Measurements from ENCODE around the gene RBMS2.
A peak's percentile ranks its signal among the peaks of the same experiment; 100 is the strongest.

Gene RBMS2

GRCh38 chr12:56568146-56568545, 46.5 kb downstream of the RBMS2 start:
- Histone ChIP-seq H3K23ac (ENCODE audit: low read length in 2 of 2) (no peak overlapping the region), H3K36me3 (ENCODE audit: control insufficient read depth in 1 of 2, insufficient read depth in 2 of 2, low read depth in 1 of 2, low read length in 2 of 2) (peaks cover 23 to 35% of the 10 kb centered on the region in 2 experiments), H3K4me1 (ENCODE audit: control insufficient read depth, insufficient read depth, low read depth, low read length) (peaks cover 5% of the 10 kb centered on the region), H3K27ac (ENCODE audit: low read length, poor library complexity, severe bottlenecking) (no peak overlapping the region), H2BK120ac (ENCODE audit: low read depth, low read length) (no peak overlapping the region), H3K4me3 (ENCODE audit: insufficient read depth in 1 of 2, low read depth in 1 of 2, low read length in 2 of 2) (no peak overlapping the region), H3K14ac (ENCODE audit: low read length in 2 of 2) (no peak overlapping the region), H3K9me3 (ENCODE audit: control insufficient read depth, low read length) (no peaks in the 10 kb centered on the region), H2BK15ac (ENCODE audit: low read depth, poor library complexity, severe bottlenecking) (no peak overlapping the region), H2BK5ac (ENCODE audit: low read depth, low read length, poor library complexity, severe bottlenecking) (no peak overlapping the region), H4K91ac (ENCODE audit: low read length) (no peak overlapping the region), H3K4me2 (ENCODE audit: low read length, poor library complexity, severe bottlenecking) (no peak overlapping the region), H2BK12ac (ENCODE audit: low read length in 2 of 2) (no peak overlapping the region), H2AK5ac (ENCODE audit: low read length, severe bottlenecking) (no peak overlapping the region), H3K79me1 (replicated peaks; ENCODE audit: low read length, poor library complexity, severe bottlenecking) (peaks cover 20% of the 10 kb centered on the region), H3K27me3 (ENCODE audit: control insufficient read depth in 1 of 2, insufficient read depth in 1 of 2, low read length in 2 of 2) (no peaks in the 10 kb centered on the region), H3K4ac (ENCODE audit: low read depth in 1 of 2, low read length in 2 of 2) (no peak overlapping the region), H2AFZ (ENCODE audit: low read depth, low read length) (no peak overlapping the region), H4K8ac (ENCODE audit: low read length) (no peak overlapping the region), H3K9ac (ENCODE audit: low read length) (no peak overlapping the region), H3K18ac (ENCODE audit: low read depth in 1 of 2, low read length in 2 of 2) (no peak overlapping the region)
- 100% methylated on average over 1 of the region's 1 CpG for WGBS
- DNase-seq: no peak

GRCh38 chr12:56571121-56571520, 49.5 kb downstream of the RBMS2 start:
- Histone ChIP-seq H3K23ac (ENCODE audit: low read length in 2 of 2) (no peak overlapping the region), H2AK5ac (ENCODE audit: low read length, severe bottlenecking) (no peak overlapping the region), H3K9ac (ENCODE audit: low read length) (peak overlapping the region; percentile 18), H4K91ac (ENCODE audit: low read length) (no peak overlapping the region), H3K14ac (ENCODE audit: low read length in 2 of 2) (no peak overlapping the region), H2AFZ (ENCODE audit: low read depth, low read length) (no peak overlapping the region), H2BK15ac (ENCODE audit: low read depth, poor library complexity, severe bottlenecking) (no peak overlapping the region), H3K4me1 (ENCODE audit: control insufficient read depth, insufficient read depth, low read depth, low read length) (no peaks in the 10 kb centered on the region), H3K4me3 (ENCODE audit: insufficient read depth in 1 of 2, low read depth in 1 of 2, low read length in 2 of 2) (no peak overlapping the region), H3K4me2 (ENCODE audit: low read length, poor library complexity, severe bottlenecking) (no peak overlapping the region), H3K36me3 (ENCODE audit: control insufficient read depth in 1 of 2, insufficient read depth in 2 of 2, low read depth in 1 of 2, low read length in 2 of 2) (peaks cover 27 to 33% of the 10 kb centered on the region in 2 experiments), H2BK120ac (ENCODE audit: low read depth, low read length) (no peak overlapping the region), H4K8ac (ENCODE audit: low read length) (no peak overlapping the region), H3K27me3 (ENCODE audit: control insufficient read depth in 1 of 2, insufficient read depth in 1 of 2, low read length in 2 of 2) (no peaks in the 10 kb centered on the region), H2BK5ac (ENCODE audit: low read depth, low read length, poor library complexity, severe bottlenecking) (peak overlapping the region; percentile 14), H3K27ac (ENCODE audit: low read length, poor library complexity, severe bottlenecking) (no peak overlapping the region), H3K4ac (ENCODE audit: low read depth in 1 of 2, low read length in 2 of 2) (peak overlapping the region in 1 of 2 experiments; percentile 49), H3K79me1 (replicated peaks; ENCODE audit: low read length, poor library complexity, severe bottlenecking) (peaks cover 14% of the 10 kb centered on the region), H2BK12ac (ENCODE audit: low read length in 2 of 2) (no peak overlapping the region), H3K18ac (ENCODE audit: low read depth in 1 of 2, low read length in 2 of 2) (no peak overlapping the region), H3K9me3 (ENCODE audit: control insufficient read depth, low read length) (no peaks in the 10 kb centered on the region)
- no peak for DNase-seq
- WGBS: 45% methylated on average over 2 of the region's 4 CpGs

- no peak overlapping the region for H3K4me2 ChIP-seq (ENCODE audit: low read length, poor library complexity, severe bottlenecking)
- DNase-seq: no peak
- H3K14ac ChIP-seq (ENCODE audit: low read length in 2 of 2): no peak overlapping the region
- WGBS: no CpG with 5 or more reads among the region's 1 CpG
- no peak overlapping the region for H4K8ac ChIP-seq (ENCODE audit: low read length)
- no peak overlapping the region for H2BK15ac ChIP-seq (ENCODE audit: low read depth, poor library complexity, severe bottlenecking)
- no peaks in the 10 kb centered on the region for H3K9me3 ChIP-seq (ENCODE audit: control insufficient read depth, low read length)
- H4K91ac ChIP-seq (ENCODE audit: low read length): no peak overlapping the region
- no peak overlapping the region for H2BK12ac ChIP-seq (ENCODE audit: low read length in 2 of 2)
- H3K23ac ChIP-seq (ENCODE audit: low read length in 2 of 2): no peak overlapping the region
- H3K27ac ChIP-seq (ENCODE audit: low read length, poor library complexity, severe bottlenecking): no peak overlapping the region
- H3K4me3 ChIP-seq (ENCODE audit: insufficient read depth in 1 of 2, low read depth in 1 of 2, low read length in 2 of 2): no peak overlapping the region
- no peak overlapping the region for H3K4ac ChIP-seq (ENCODE audit: low read depth in 1 of 2, low read length in 2 of 2)
- no peak overlapping the region for H2AFZ ChIP-seq (ENCODE audit: low read depth, low read length)
- H3K18ac ChIP-seq (ENCODE audit: low read depth in 1 of 2, low read length in 2 of 2): no peak overlapping the region
- peaks cover 16% of the 10 kb centered on the region for H3K79me1 ChIP-seq (replicated peaks; ENCODE audit: low read length, poor library complexity, severe bottlenecking)
- H2BK120ac ChIP-seq (ENCODE audit: low read depth, low read length): no peak overlapping the region
- no peaks in the 10 kb centered on the region for H3K4me1 ChIP-seq (ENCODE audit: control insufficient read depth, insufficient read depth, low read depth, low read length)
- no peak overlapping the region for H2AK5ac ChIP-seq (ENCODE audit: low read length, severe bottlenecking)
- no peak overlapping the region for H3K9ac ChIP-seq (ENCODE audit: low read length)
- H3K36me3 ChIP-seq (ENCODE audit: control insufficient read depth in 1 of 2, insufficient read depth in 2 of 2, low read depth in 1 of 2, low read length in 2 of 2): peaks cover 27 to 34% of the 10 kb centered on the region in 2 experiments
- H3K27me3 ChIP-seq (ENCODE audit: control insufficient read depth in 1 of 2, insufficient read depth in 1 of 2, low read length in 2 of 2): no peaks in the 10 kb centered on the region
- no peak overlapping the region for H2BK5ac ChIP-seq (ENCODE audit: low read depth, low read length, poor library complexity, severe bottlenecking)
Observed at GRCh38 chr12:56572288-56572687, 50.7 kb downstream of the RBMS2 start.

GRCh38 chr12:56574210-56574609, 52.6 kb downstream of the RBMS2 start:
- Histone ChIP-seq H2AFZ (ENCODE audit: low read depth, low read length) (no peak overlapping the region), H3K4me3 (ENCODE audit: insufficient read depth in 1 of 2, low read depth in 1 of 2, low read length in 2 of 2) (no peak overlapping the region), H3K36me3 (ENCODE audit: control insufficient read depth in 1 of 2, insufficient read depth in 2 of 2, low read depth in 1 of 2, low read length in 2 of 2) (peaks cover 30 to 35% of the 10 kb centered on the region in 2 experiments), H2BK120ac (ENCODE audit: low read depth, low read length) (no peak overlapping the region), H3K9ac (ENCODE audit: low read length) (peak overlapping the region; percentile 65), H4K8ac (ENCODE audit: low read length) (no peak overlapping the region), H3K23ac (ENCODE audit: low read length in 2 of 2) (no peak overlapping the region), H2BK15ac (ENCODE audit: low read depth, poor library complexity, severe bottlenecking) (no peak overlapping the region), H3K4me1 (ENCODE audit: control insufficient read depth, insufficient read depth, low read depth, low read length) (no peaks in the 10 kb centered on the region), H3K9me3 (ENCODE audit: control insufficient read depth, low read length) (no peaks in the 10 kb centered on the region), H2BK5ac (ENCODE audit: low read depth, low read length, poor library complexity, severe bottlenecking) (no peak overlapping the region), H3K18ac (ENCODE audit: low read depth in 1 of 2, low read length in 2 of 2) (no peak overlapping the region), H3K4ac (ENCODE audit: low read depth in 1 of 2, low read length in 2 of 2) (no peak overlapping the region), H4K91ac (ENCODE audit: low read length) (no peak overlapping the region), H2BK12ac (ENCODE audit: low read length in 2 of 2) (no peak overlapping the region), H2AK5ac (ENCODE audit: low read length, severe bottlenecking) (no peak overlapping the region), H3K79me1 (replicated peaks; ENCODE audit: low read length, poor library complexity, severe bottlenecking) (peaks cover 12% of the 10 kb centered on the region), H3K27me3 (ENCODE audit: control insufficient read depth in 1 of 2, insufficient read depth in 1 of 2, low read length in 2 of 2) (no peaks in the 10 kb centered on the region), H3K4me2 (ENCODE audit: low read length, poor library complexity, severe bottlenecking) (no peak overlapping the region), H3K27ac (ENCODE audit: low read length, poor library complexity, severe bottlenecking) (no peak overlapping the region), H3K14ac (ENCODE audit: low read length in 2 of 2) (no peak overlapping the region)
- no CpG with 5 or more reads among the region's 2 CpGs for WGBS
- DNase-seq: no peak

Measured in mesenchymal stem cell (in vitro differentiated cells and primary cell).